GM10248 (cell line): ENCODE results near the gene SLC35F4.

Experiments used
- CTCF ChIA-PET: fragments of 300-600 bp; sonication (Branson Sonifier 250); formaldehyde crosslinking; extraction: SDS; loops from one replicate; lab custom pipeline; 2021; ENCODE audit warnings: antibody characterized with exemption; lab: Yijun Ruan, JAX
- POLR2A ChIA-PET: fragments of 350-650 bp; sonication (Branson Sonifier 250); formaldehyde crosslinking; extraction: SDS; loops from one replicate; lab custom pipeline; 2020; ENCODE audit warnings: antibody characterized with exemption; lab: Yijun Ruan, JAX
- DNase-seq: peaks from one replicate; pipeline ENCODE4 v3.0.0; 2012; ENCODE audit errors: extremely low spot score
- TF ChIP-seq, protein P1 (sequence below): IDR thresholded peaks from 2 replicates; pipeline ENCODE4 v1.5.1; 2012; ENCODE audit warnings: mild to moderate bottlenecking, low read depth; ENCODE audit errors: extremely low read depth, missing control alignments, control extremely low read depth

Gene SLC35F4

DNA sequence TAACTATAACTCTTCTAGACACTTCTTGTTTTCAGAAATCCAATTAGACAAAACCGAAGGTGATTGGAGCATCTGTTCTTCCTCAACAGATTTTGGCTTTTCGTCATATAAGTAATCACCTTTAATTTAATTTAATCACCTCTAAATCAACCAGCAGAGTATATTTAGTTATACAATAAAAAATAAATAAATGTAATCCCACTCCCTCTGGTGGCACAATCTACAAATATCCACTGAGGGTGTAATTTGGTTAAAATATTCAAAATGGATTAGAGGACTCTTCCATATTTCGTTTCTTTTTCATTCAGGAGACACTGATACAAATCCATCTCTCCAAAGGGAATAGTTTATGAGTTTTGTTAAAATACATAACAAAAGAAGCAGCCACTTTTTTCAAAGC, 18.3 kb upstream of the SLC35F4 start:
- TF ChIP-seq, protein P1, sequence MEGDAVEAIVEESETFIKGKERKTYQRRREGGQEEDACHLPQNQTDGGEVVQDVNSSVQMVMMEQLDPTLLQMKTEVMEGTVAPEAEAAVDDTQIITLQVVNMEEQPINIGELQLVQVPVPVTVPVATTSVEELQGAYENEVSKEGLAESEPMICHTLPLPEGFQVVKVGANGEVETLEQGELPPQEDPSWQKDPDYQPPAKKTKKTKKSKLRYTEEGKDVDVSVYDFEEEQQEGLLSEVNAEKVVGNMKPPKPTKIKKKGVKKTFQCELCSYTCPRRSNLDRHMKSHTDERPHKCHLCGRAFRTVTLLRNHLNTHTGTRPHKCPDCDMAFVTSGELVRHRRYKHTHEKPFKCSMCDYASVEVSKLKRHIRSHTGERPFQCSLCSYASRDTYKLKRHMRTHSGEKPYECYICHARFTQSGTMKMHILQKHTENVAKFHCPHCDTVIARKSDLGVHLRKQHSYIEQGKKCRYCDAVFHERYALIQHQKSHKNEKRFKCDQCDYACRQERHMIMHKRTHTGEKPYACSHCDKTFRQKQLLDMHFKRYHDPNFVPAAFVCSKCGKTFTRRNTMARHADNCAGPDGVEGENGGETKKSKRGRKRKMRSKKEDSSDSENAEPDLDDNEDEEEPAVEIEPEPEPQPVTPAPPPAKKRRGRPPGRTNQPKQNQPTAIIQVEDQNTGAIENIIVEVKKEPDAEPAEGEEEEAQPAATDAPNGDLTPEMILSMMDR: no peak
- ChIA-PET CTCF (interaction anchor here (1.7 kb wide), 1 partner anchor 13 kb away, joined by 4 read pairs; no protein-coding TSS in a partner anchor), POLR2A (no interaction called here)
- DNase-seq: no peak

DNA sequence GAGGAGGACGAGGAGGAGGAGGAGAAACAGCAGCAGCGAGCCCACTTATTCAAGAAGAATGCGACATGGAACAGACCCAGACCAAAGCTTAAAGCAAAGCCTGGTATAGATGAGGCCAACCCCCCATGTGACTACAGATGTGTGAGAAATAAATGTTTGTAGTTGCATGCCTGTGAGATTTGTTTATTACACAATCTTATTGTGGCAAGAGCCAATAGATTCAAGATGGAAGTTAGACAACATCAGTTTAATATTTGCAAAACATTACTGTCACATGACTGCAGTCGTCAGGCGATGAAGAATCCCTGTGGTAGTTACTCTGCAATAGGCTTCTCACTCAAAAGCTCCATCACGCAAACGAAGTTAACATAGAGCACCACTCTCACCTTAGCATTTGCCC, 17.2 kb upstream of the SLC35F4 start:
- DNase-seq: no peak
- TF ChIP-seq, protein P1: no peak
- ChIA-PET POLR2A (no interaction called here), CTCF (interaction anchor here (1.7 kb wide), 1 partner anchor 11 kb away, joined by 4 read pairs; no protein-coding TSS in a partner anchor)

DNA sequence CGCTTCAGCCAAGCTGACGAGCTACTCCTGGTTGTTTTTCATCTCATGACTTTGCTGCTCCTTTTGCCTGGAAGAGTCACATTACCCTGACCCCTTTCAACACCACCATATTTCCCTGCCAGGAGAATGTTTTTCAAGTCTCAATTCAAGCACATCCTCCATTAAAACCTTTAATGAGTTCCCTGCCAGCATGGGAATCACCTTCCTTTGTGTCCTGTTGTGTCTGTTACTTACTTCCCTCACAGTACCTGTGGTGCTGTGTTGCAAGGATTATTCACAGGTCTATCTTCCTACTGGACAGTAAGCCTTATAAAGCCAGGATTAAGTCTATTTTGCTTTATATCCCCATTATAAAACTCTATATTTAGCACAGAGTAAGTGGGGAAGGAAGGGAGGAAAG, 13.6 kb upstream of the SLC35F4 start:
- POLR2A ChIA-PET: no interaction called here
- TF ChIP-seq, protein P1: no peak
- no peak for DNase-seq
- CTCF ChIA-PET: no interaction called here

DNA sequence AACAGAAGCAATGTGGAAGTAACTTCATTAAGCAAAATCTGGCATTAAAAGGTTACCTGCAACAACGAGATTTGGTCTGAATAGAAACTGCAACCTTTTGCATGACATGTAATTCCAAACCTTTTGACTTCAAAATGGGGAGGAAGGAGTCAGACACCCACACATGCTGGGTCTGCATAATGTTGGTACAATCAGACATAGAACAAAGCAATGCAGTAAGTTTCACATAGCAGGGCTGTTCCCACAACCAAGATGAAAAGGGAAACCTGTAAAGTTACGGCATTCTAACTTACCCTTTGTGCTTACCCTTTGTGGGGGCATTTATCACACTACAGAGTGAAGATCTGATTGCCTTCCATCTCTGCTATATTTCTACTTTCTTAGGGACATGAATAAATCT, 10.1 kb upstream of the SLC35F4 start:
- CTCF ChIA-PET: no interaction called here
- TF ChIP-seq, protein P1: no peak
- no peak for DNase-seq
- POLR2A ChIA-PET: no interaction called here

DNA sequence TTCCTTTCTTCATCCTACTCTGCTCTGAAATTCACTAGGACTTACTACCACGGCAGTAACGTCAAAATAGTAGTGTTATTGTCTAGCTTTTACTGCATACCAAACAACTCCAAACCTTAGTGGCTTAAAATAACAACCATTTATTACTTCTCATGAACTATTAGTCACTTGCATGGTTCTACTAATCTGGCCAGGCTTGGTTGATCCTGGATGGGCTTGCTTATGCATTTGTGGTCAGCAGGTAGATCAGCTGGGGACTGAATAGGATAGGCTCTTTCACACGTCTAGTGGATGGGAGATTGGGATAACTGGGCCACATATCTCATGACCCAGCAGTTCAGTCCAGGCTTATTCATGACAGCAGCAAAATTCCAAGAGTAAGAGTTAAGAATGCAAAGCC, 9.4 kb upstream of the SLC35F4 start:
- TF ChIP-seq, protein P1: no peak

DNA sequence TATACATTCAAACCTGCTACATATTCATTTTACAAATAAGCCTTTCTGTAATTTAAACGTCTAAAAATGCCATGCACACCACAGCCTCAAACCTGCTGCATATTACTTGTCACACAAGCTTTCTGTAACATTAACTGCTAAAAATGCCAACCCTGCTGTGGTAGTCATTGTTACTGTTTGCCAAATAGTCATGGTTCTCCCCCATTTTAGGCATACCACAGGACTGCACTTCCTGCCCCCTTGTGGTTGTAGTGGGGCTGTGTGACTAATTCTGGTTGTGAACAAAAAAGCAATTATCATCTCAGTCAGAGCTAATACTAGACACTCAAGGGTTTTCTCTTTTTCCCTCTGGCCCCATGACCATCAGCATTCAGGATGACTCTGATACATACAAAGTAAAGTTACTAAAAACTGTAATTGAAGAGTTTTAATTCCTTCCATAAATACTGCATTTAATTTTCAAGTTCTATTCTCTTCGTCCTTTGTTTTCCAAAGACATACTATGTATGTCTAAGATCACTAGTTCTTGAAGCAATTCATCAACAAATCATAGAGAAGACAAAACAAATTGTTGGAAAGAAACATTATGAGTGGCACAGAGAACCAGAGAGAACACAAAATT, 5.7 kb upstream of the SLC35F4 start:
- TF ChIP-seq, protein P1: no peak
- ChIA-PET CTCF (interaction anchor here (0.6 to 2.4 kb wide), 10 partner anchors 12 to 386 kb away, joined by 3 to 9 read pairs (median 4); no protein-coding TSS in a partner anchor), POLR2A (no interaction called here)
- DNase-seq: peak; percentile 25

More for the DNA sequence above, 9.4 kb upstream of the SLC35F4 start:
- no peak for DNase-seq
- POLR2A ChIA-PET: no interaction called here
- CTCF ChIA-PET: no interaction called here
